HepG2 (cell line): ENCODE data around the gene DPM2. TPM values are rescaled to one million over a fixed set of nuclear protein-coding genes. Genes with fewer than 3 reads are reported as not detected.

Experiments
- JARID2 ChIP-seq: sonication (generic); formaldehyde crosslinking; IDR thresholded peaks from 2 replicates; pipeline ENCODE4 v1.8.1; 2023; ENCODE audit warnings: missing genetic modification reagents, inconsistent platforms; ENCODE audit not compliant: insufficient replicate concordance
- MEF2D ChIP-seq: sonication (generic); formaldehyde crosslinking; IDR thresholded peaks from 2 replicates; pipeline ENCODE4 v1.5.1; 2020; ENCODE audit warnings: mild to moderate bottlenecking, missing genetic modification reagents
- MEIS2 ChIP-seq: sonication (generic); formaldehyde crosslinking; IDR thresholded peaks from 2 replicates; pipeline ENCODE4 v1.9.0; 2021; ENCODE audit warnings: mild to moderate bottlenecking, missing genetic modification reagents
- PRDM10 ChIP-seq: sonication (generic); formaldehyde crosslinking; IDR thresholded peaks from 2 replicates; pipeline ENCODE4 v1.4.0; 2020; ENCODE audit warnings: low read depth, missing genetic modification reagents
- REL ChIP-seq: sonication (generic); formaldehyde crosslinking; conservative IDR thresholded peaks from 2 replicates; pipeline ENCODE4 v1.8.0; 2022; ENCODE audit warnings: mild to moderate bottlenecking, missing genetic modification reagents, moderate library complexity
- SALL1 ChIP-seq: sonication (generic); formaldehyde crosslinking; IDR thresholded peaks from 2 replicates; pipeline ENCODE4 v1.8.0; 2022; ENCODE audit warnings: mild to moderate bottlenecking, missing genetic modification reagents
- TFE3 ChIP-seq: IDR thresholded peaks from 2 replicates; pipeline ENCODE4 v1.6.1; 2016
- ZBTB7B ChIP-seq: sonication (generic); formaldehyde crosslinking; IDR thresholded peaks from 2 replicates; pipeline ENCODE4 v1.4.0; 2020; ENCODE audit warnings: missing genetic modification reagents
- ZNF570 ChIP-seq: sonication (generic); formaldehyde crosslinking; IDR thresholded peaks from 2 replicates; pipeline ENCODE4 v1.4.0; 2020; ENCODE audit warnings: mild to moderate bottlenecking, missing genetic modification reagents, borderline replicate concordance
- ZNF629 ChIP-seq: sonication (generic); formaldehyde crosslinking; conservative IDR thresholded peaks from 2 replicates; pipeline ENCODE4 v1.5.0; 2020; ENCODE audit warnings: missing genetic modification reagents
- ZNF687 ChIP-seq: sonication (generic); formaldehyde crosslinking; IDR thresholded peaks from 2 replicates; pipeline ENCODE4 v1.5.1; 2020; ENCODE audit warnings: mild to moderate bottlenecking, missing genetic modification reagents, moderate library complexity
- ZNF709 ChIP-seq: sonication (generic); formaldehyde crosslinking; IDR thresholded peaks from 2 replicates; pipeline ENCODE4 v1.5.0; 2020; ENCODE audit warnings: mild to moderate bottlenecking, missing genetic modification reagents
- polyA plus RNA-seq, 8 experiments: library from polyadenylated mRNA; depleted of rRNA in 3 of 8; stranded (reverse) in 7 of 8; unstranded in 1 of 8; fragments of >200 nt; fragmentation: Illumina TruSeq in 4 of 8; extraction: Trizol in 4 of 8; gene quantifications; 2 replicates each; pipeline versions ENCODE4 v1.2.1 to v1.2.3, GENCODE V29; 2011 to 2016; ENCODE audit warnings: low read depth in 4 of 8, missing spikeins in 1 of 8, mixed read lengths in 1 of 8; ENCODE audit not compliant: insufficient read depth in 1 of 8
- total RNA-seq, 5 experiments: library from RNA; depleted of rRNA; stranded (reverse); fragments of >200 nt; fragmentation: Illumina TruSeq; extraction: Trizol; gene quantifications; 2 replicates each; pipeline ENCODE4 v1.2.3, GENCODE V29; 2016; ENCODE audit warnings: low read depth in 1 of 5
- TF ChIP-seq, protein P1 (sequence below), 2 experiments: sonication (generic) in 1 of 2; formaldehyde crosslinking in 1 of 2; IDR thresholded peaks; 2 replicates each; pipeline versions ENCODE4 v1.4.0 to v1.6.1; 2018 to 2020; ENCODE audit warnings: missing genetic modification reagents in 2 of 2, borderline replicate concordance in 1 of 2, low read depth in 1 of 2, mild to moderate bottlenecking in 1 of 2, missing biosample characterization in 1 of 2
- TF ChIP-seq, protein P2 (sequence below): sonication (generic); formaldehyde crosslinking; IDR thresholded peaks from 2 replicates; pipeline ENCODE4 v1.5.0; 2020; ENCODE audit warnings: missing genetic modification reagents, mild to moderate bottlenecking, borderline replicate concordance

The DPM2 gene
- total and polyA plus RNA-seq, 2 of the 13 experiments (the other 11 are each of a cell fraction or from before 2014, with no cell fraction given) = 24.8 to 35.3 TPM

- peak; percentile 41; the same call in 1 of the 2 replicates for TF ChIP-seq ZNF709 (CRISPR knock-in tag)
- peak; percentile 52 for TF ChIP-seq ZBTB7B (CRISPR knock-in tag)
- TF ChIP-seq, protein P1, sequence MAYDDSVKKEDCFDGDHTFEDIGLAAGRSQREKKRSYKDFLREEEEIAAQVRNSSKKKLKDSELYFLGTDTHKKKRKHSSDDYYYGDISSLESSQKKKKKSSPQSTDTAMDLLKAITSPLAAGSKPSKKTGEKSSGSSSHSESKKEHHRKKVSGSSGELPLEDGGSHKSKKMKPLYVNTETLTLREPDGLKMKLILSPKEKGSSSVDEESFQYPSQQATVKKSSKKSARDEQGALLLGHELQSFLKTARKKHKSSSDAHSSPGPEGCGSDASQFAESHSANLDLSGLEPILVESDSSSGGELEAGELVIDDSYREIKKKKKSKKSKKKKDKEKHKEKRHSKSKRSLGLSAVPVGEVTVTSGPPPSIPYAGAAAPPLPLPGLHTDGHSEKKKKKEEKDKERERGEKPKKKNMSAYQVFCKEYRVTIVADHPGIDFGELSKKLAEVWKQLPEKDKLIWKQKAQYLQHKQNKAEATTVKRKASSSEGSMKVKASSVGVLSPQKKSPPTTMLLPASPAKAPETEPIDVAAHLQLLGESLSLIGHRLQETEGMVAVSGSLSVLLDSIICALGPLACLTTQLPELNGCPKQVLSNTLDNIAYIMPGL (CRISPR knock-in tag; IDR thresholded peaks at IDR 0.05; ENCODE audit: borderline replicate concordance in 1 of 2, low read depth in 1 of 2) = peak; percentile 23 to 69; a peak in 2 of 4 replicates
- TF ChIP-seq, protein P2, sequence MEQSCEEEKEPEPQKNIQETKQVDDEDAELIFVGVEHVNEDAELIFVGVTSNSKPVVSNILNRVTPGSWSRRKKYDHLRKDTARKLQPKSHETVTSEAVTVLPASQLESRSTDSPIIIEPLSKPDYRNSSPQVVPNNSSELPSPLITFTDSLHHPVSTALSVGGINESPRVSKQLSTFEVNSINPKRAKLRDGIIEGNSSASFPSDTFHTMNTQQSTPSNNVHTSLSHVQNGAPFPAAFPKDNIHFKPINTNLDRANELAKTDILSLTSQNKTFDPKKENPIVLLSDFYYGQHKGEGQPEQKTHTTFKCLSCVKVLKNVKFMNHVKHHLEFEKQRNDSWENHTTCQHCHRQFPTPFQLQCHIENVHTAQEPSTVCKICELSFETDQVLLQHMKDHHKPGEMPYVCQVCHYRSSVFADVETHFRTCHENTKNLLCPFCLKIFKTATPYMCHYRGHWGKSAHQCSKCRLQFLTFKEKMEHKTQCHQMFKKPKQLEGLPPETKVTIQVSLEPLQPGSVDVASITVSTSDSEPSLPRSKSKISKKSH (CRISPR knock-in tag) = no peak
- TF ChIP-seq JARID2 = peak; percentile 15
- no peak for TF ChIP-seq REL (CRISPR knock-in tag)
- TF ChIP-seq MEIS2 (CRISPR knock-in tag) = peak; percentile 43; the same call in 1 of the 2 replicates
- peak; percentile 68 for TF ChIP-seq ZNF687
- peak; percentile 3; the same call in 1 of the 2 replicates for TF ChIP-seq SALL1 (CRISPR knock-in tag)
- TF ChIP-seq TFE3 (CRISPR knock-in tag) = 0 out of 2 replicates have a peak, but pooled peaks have one; percentile 20
- TF ChIP-seq ZNF570 (CRISPR knock-in tag) = no peak
- no peak for TF ChIP-seq PRDM10 (CRISPR knock-in tag)
- 0 out of 2 replicates have a peak, but pooled peaks have one; percentile 13 for TF ChIP-seq MEF2D (CRISPR knock-in tag)
- peak; percentile 87 for TF ChIP-seq ZNF629 (CRISPR knock-in tag)
Observed at GRCh38 chr9:127979333-127980059, 41.8 kb upstream of the DPM2 start (continued).
